Small intestine (tissue), 7 donors: ENCODE results near the gene ADGRL3. TPM values are rescaled to one million over a fixed set of nuclear protein-coding genes. Genes with fewer than 3 reads are reported as not detected.

Experiments
- DNase-seq, 2 donors: peaks; one replicate each; pipeline versions ENCODE4 v3.0.0 to v3.0.0-alpha.2; 2013
- FAIRE-seq: peaks from 2 replicates; lab custom pipeline; 2012; peaks lifted over from hg19 to GRCh38; lab: Jason Lieb, UNC
- H3K27ac ChIP-seq, 3 donors: one replicate each; pipeline ENCODE4 v1.5.1; 2013; ENCODE audit warnings: low read length in 2 of 3, mild to moderate bottlenecking in 2 of 3, control low read depth in 1 of 3, inconsistent platforms in 1 of 3, low read depth in 1 of 3, moderate library complexity in 1 of 3
- H3K27me3 ChIP-seq, 3 donors: one replicate each; pipeline ENCODE4 v1.6.1; 2013; ENCODE audit warnings: low read length in 3 of 3, inconsistent platforms in 1 of 3; ENCODE audit not compliant: control insufficient read depth in 3 of 3, insufficient read depth in 3 of 3
- H3K36me3 ChIP-seq, 3 donors: one replicate each; pipeline ENCODE4 v1.6.1; 2013; ENCODE audit warnings: low read length in 3 of 3, inconsistent platforms in 1 of 3, low read depth in 1 of 3, mild to moderate bottlenecking in 1 of 3, moderate library complexity in 1 of 3; ENCODE audit not compliant: control insufficient read depth in 3 of 3, insufficient read depth in 2 of 3
- H3K4me1 ChIP-seq, 3 donors: one replicate each; pipeline ENCODE4 v1.6.1; 2013; ENCODE audit warnings: low read length in 2 of 3, inconsistent platforms in 1 of 3, low read depth in 1 of 3, mild to moderate bottlenecking in 1 of 3, moderate library complexity in 1 of 3; ENCODE audit not compliant: control insufficient read depth in 3 of 3, insufficient read depth in 2 of 3
- H3K4me3 ChIP-seq, 3 donors: one replicate each; pipeline ENCODE4 v1.5.1; 2013; ENCODE audit warnings: low read length in 3 of 3, control low read depth in 1 of 3, inconsistent platforms in 1 of 3, low read depth in 1 of 3, mild to moderate bottlenecking in 1 of 3, moderate library complexity in 1 of 3
- H3K9me3 ChIP-seq, 2 donors: one replicate each; pipeline ENCODE4 v1.6.1; 2013; ENCODE audit warnings: low read depth in 1 of 2, low read length in 1 of 2; ENCODE audit not compliant: control insufficient read depth in 2 of 2, insufficient read depth in 1 of 2
- WGBS, 3 donors: extraction: QIAGEN DNeasy Blood & Tissue Kit; methylation state at CpG; one replicate each; pipeline ENCODE4 v1.1.7; 2013; 5-methylcytosine and 5-hydroxymethylcytosine counted together
- polyA plus RNA-seq, 4 donors: library from polyadenylated mRNA; stranded (reverse) in 3 of 4; unstranded in 1 of 4; fragments of 200-250 nt in 3 of 4; fragments of 120-200 nt in 1 of 4; gene quantifications; one replicate each; pipeline versions ENCODE4 v1.2.1 to v1.2.3, GENCODE V29; 2013
- donor health status: healthy with polysubstance abuse.
- donor health status: control.
- donor health status: control.
- donor health status: Bipolar disorder and iron deficiency.
- donor health status: healthy.

ADGRL3 gene
- polyA plus RNA-seq, 4 donors: under 0.01 to 7.9 (median 1.3) TPM

- H3K4me1 ChIP-seq: no peaks in the 10 kb centered on the region
- DNase-seq (no peak), FAIRE-seq (no peak)
- WGBS, 3 donors: 85 to 94% (median 92%) methylated on average over 1 of the region's 1 CpG
- H3K36me3 ChIP-seq: no peaks in the 10 kb centered on the region
- no peak overlapping the region for H3K27ac ChIP-seq
- H3K27me3 ChIP-seq: no peaks in the 10 kb centered on the region
- no peak overlapping the region for H3K4me3 ChIP-seq
- H3K9me3 ChIP-seq: peaks cover 1 to 4% of the 10 kb centered on the region in 2 donors
Measured at GRCh38 chr4:61182915-61183314, 17.2 kb upstream of the ADGRL3 start.

GRCh38 chr4:61185288-61185687, 14.8 kb upstream of the ADGRL3 start:
- Histone ChIP-seq H3K9me3 (peaks cover 1 to 4% of the 10 kb centered on the region in 2 donors), H3K27ac (no peak overlapping the region), H3K27me3 (no peaks in the 10 kb centered on the region), H3K4me1 (no peaks in the 10 kb centered on the region), H3K4me3 (no peak overlapping the region), H3K36me3 (no peaks in the 10 kb centered on the region)
- FAIRE-seq (no peak), DNase-seq (no peak)

- 74 to 80% (median 78%) methylated on average over 2 of the region's 2 CpGs for WGBS, 3 donors
- no peaks in the 10 kb centered on the region for H3K36me3 ChIP-seq
- H3K4me3 ChIP-seq: no peak overlapping the region
- FAIRE-seq: no peak
- H3K27me3 ChIP-seq: no peaks in the 10 kb centered on the region
- DNase-seq: no peak
- no peaks in the 10 kb centered on the region for H3K4me1 ChIP-seq
- no peaks in the 10 kb centered on the region for H3K9me3 ChIP-seq
- no peak overlapping the region for H3K27ac ChIP-seq
Measured at GRCh38 chr4:61192392-61192791, 7.7 kb upstream of the ADGRL3 start.

GRCh38 chr4:61193863-61194262, 6.3 kb upstream of the ADGRL3 start:
- no peak overlapping the region for H3K4me3 ChIP-seq
- no peak for FAIRE-seq
- no peaks in the 10 kb centered on the region for H3K36me3 ChIP-seq
- H3K27ac ChIP-seq: no peak overlapping the region
- 86 to 93% (median 88%) methylated on average over 4 of the region's 4 CpGs for WGBS, 3 donors
- H3K27me3 ChIP-seq: no peaks in the 10 kb centered on the region
- DNase-seq: no peak
- H3K4me1 ChIP-seq: no peaks in the 10 kb centered on the region
- H3K9me3 ChIP-seq: no peaks in the 10 kb centered on the region

GRCh38 chr4:61194571-61194970, 5.6 kb upstream of the ADGRL3 start:
- no peaks in the 10 kb centered on the region for H3K9me3 ChIP-seq
- FAIRE-seq (no peak), DNase-seq (no peak)
- peaks cover 0 to 3% (median 0%) of the 10 kb centered on the region in 3 donors for H3K27me3 ChIP-seq
- H3K4me3 ChIP-seq: no peak overlapping the region
- H3K4me1 ChIP-seq: no peaks in the 10 kb centered on the region
- H3K27ac ChIP-seq: no peak overlapping the region
- 73 to 92% (median 86%) methylated on average over 1 of the region's 1 CpG for whole genome bisulfite sequencing, 3 donors
- H3K36me3 ChIP-seq: no peaks in the 10 kb centered on the region

- 58 to 67% (median 64%) methylated on average over 1 of the region's 1 CpG for WGBS, 3 donors
- Histone ChIP-seq H3K27me3 (peaks cover 0 to 7% (median 2%) of the 10 kb centered on the region in 3 donors), H3K9me3 (no peaks in the 10 kb centered on the region), H3K4me3 (no peak overlapping the region), H3K4me1 (no peaks in the 10 kb centered on the region), H3K27ac (no peak overlapping the region), H3K36me3 (no peaks in the 10 kb centered on the region)
- DNase-seq (no peak), FAIRE-seq (no peak)
Measured at GRCh38 chr4:61195101-61195500, 5.0 kb upstream of the ADGRL3 start.

- no peaks in the 10 kb centered on the region for H3K9me3 ChIP-seq
- FAIRE-seq (no peak), DNase-seq (no peak)
- peaks cover 11 to 35% (median 12%) of the 10 kb centered on the region in 3 donors for H3K27me3 ChIP-seq
- H3K36me3 ChIP-seq: no peaks in the 10 kb centered on the region
- no peaks in the 10 kb centered on the region for H3K4me1 ChIP-seq
- H3K4me3 ChIP-seq: no peak overlapping the region
- no peak overlapping the region for H3K27ac ChIP-seq
- WGBS, 3 donors: 95 to 100% (median 97%) methylated on average over 1 of the region's 1 CpG
Measured at GRCh38 chr4:61198686-61199085, 1.4 kb upstream of the ADGRL3 start.

- peak overlapping the region in 2 of 3 donors; percentile 28 to 44 for H3K27ac ChIP-seq
- H3K27me3 ChIP-seq: peaks cover 11 to 35% (median 14%) of the 10 kb centered on the region in 3 donors
- H3K9me3 ChIP-seq: no peaks in the 10 kb centered on the region
- no peaks in the 10 kb centered on the region for H3K4me1 ChIP-seq
- FAIRE-seq (no peak), DNase-seq (no peak)
- H3K36me3 ChIP-seq: no peaks in the 10 kb centered on the region
- H3K4me3 ChIP-seq: peak overlapping the region in 1 of 3 donors; percentile 72
- 5 to 8% (median 6%) methylated on average over 7 to 9 of the region's 9 CpGs for WGBS, 3 donors
Measured at GRCh38 chr4:61199873-61200186, 296 bp upstream of the ADGRL3 start.

- Histone ChIP-seq H3K9me3 (no peaks in the 10 kb centered on the region), H3K4me1 (no peaks in the 10 kb centered on the region), H3K36me3 (no peaks in the 10 kb centered on the region), H3K27ac (peak overlapping the region in 2 of 3 donors; percentile 60 to 78), H3K27me3 (peaks cover 11 to 35% (median 14%) of the 10 kb centered on the region in 3 donors), H3K4me3 (peak overlapping the region; percentile 28 to 72 (median 36))
- no peak for FAIRE-seq
- 2% methylated on average over 40 to 41 of the region's 41 CpGs for WGBS, 3 donors
- DNase-seq: no peak
Measured at GRCh38 chr4:61200916-61201526, 895 bp downstream of the ADGRL3 start.
